Hepatocyte (in vitro differentiated cells): ENCODE measurements around the gene SLC7A9. TPM values are rescaled to one million over a fixed set of nuclear protein-coding genes. Genes with fewer than 3 reads are reported as not detected.

Experiments
- DNase-seq: peaks from one replicate; pipeline ENCODE4 v3.0.0-alpha.2; 2016; ENCODE audit warnings: low spot score
- H2AFZ ChIP-seq: fragments of 200-600 bp; sonication (generic); 2 replicates; pipeline ENCODE4 v1.6.0; 2016; ENCODE audit warnings: antibody characterized with exemption, mild to moderate bottlenecking
- H3K27ac ChIP-seq: fragments of 200-600 bp; sonication (generic); 2 replicates; pipeline ENCODE4 v1.5.1; 2016; ENCODE audit warnings: mild to moderate bottlenecking
- H3K27me3 ChIP-seq: fragments of 200-600 bp; sonication (generic); 2 replicates; pipeline ENCODE4 v1.6.1; 2016
- H3K36me3 ChIP-seq: fragments of 200-600 bp; sonication (generic); replicated peaks from 2 replicates; pipeline ENCODE4 v1.5.1; 2016; ENCODE audit warnings: low read depth; ENCODE audit not compliant: insufficient read depth
- H3K4me1 ChIP-seq: fragments of 200-600 bp; sonication (generic); 2 replicates; pipeline ENCODE4 v1.5.1; 2016; ENCODE audit warnings: mild to moderate bottlenecking, moderate library complexity; ENCODE audit not compliant: insufficient read depth
- H3K4me2 ChIP-seq: fragments of 200-600 bp; sonication (generic); 2 replicates; pipeline ENCODE4 v1.6.0; 2016
- H3K4me3 ChIP-seq: fragments of 200-600 bp; sonication (generic); 2 replicates; pipeline ENCODE4 v1.5.1; 2016; ENCODE audit warnings: mild to moderate bottlenecking
- H3K79me2 ChIP-seq: fragments of 200-600 bp; sonication (generic); 2 replicates; pipeline ENCODE4 v1.6.0; 2017; ENCODE audit warnings: mild to moderate bottlenecking
- H3K9me2 ChIP-seq: fragments of 200-600 bp; sonication (generic); replicated peaks from 2 replicates; pipeline ENCODE4 v1.6.0; 2017; ENCODE audit warnings: mild to moderate bottlenecking; ENCODE audit not compliant: insufficient read depth
- H3K9me3 ChIP-seq: fragments of 200-600 bp; sonication (generic); 2 replicates; pipeline ENCODE4 v1.5.1; 2016; ENCODE audit warnings: low read depth, mild to moderate bottlenecking
- H4K20me1 ChIP-seq: fragments of 200-600 bp; sonication (generic); 2 replicates; pipeline ENCODE4 v1.6.0; 2016; ENCODE audit warnings: mild to moderate bottlenecking; ENCODE audit not compliant: insufficient read depth, poor library complexity, severe bottlenecking
- CTCF ChIP-seq: fragments of 200-600 bp; sonication (generic); IDR thresholded peaks from 2 replicates; pipeline ENCODE4 v1.5.1; 2016; ENCODE audit warnings: antibody characterized with exemption, mild to moderate bottlenecking; ENCODE audit not compliant: poor library complexity
- EZH2 ChIP-seq: fragments of 200-600 bp; sonication (generic); IDR thresholded peaks from 2 replicates; pipeline ENCODE4 v1.6.1; 2016; ENCODE audit warnings: antibody characterized with exemption, mild to moderate bottlenecking, borderline replicate concordance
- EZH2phosphoT487 ChIP-seq: fragments of 200-600 bp; sonication (generic); IDR thresholded peaks from one replicate; pipeline ENCODE4 v1.6.1; 2018; ENCODE audit warnings: antibody characterized with exemption, mild to moderate bottlenecking, low read depth, moderate library complexity; ENCODE audit not compliant: unreplicated experiment, severe bottlenecking
- WGBS: methylation state at CpG from one replicate; pipeline ENCODE4 v1.1.6; 2016; ENCODE audit warnings: low lambda C conversion rate; ENCODE audit errors: missing lambda C conversion rate; 5-methylcytosine and 5-hydroxymethylcytosine counted together
- polyA plus RNA-seq: library from polyadenylated mRNA; unstranded; fragments of >200 nt; fragmentation: Nextera tagmentation; extraction: Ambion mirVana; gene quantifications from 2 replicates; pipeline ENCODE4 v1.2.1, GENCODE V29; 2016
- total RNA-seq: library from RNA; depleted of rRNA; stranded (reverse); fragments of >200 nt; gene quantifications from 2 replicates; pipeline ENCODE4 v1.2.3, GENCODE V29; 2014

Gene SLC7A9
- total and polyA plus RNA-seq, 2 experiments from 2014 or later, result 7.6 to 9.6 TPM

GRCh38 chr19:32828139-32828538 lies 41.4 kb downstream of the SLC7A9 start:
- no peaks in the 10 kb centered on the region for H4K20me1 ChIP-seq
- no peaks in the 10 kb centered on the region for H3K79me2 ChIP-seq
- no peaks in the 10 kb centered on the region for H3K36me3 ChIP-seq
- TF ChIP-seq EZH2phosphoT487 (no peak), CTCF (no peak), EZH2 (no peak)
- no peaks in the 10 kb centered on the region for H3K9me2 ChIP-seq
- H2AFZ ChIP-seq, result no peak overlapping the region
- no peaks in the 10 kb centered on the region for H3K27me3 ChIP-seq
- no peaks in the 10 kb centered on the region for H3K4me1 ChIP-seq
- H3K9me3 ChIP-seq, result no peaks in the 10 kb centered on the region
- H3K4me2 ChIP-seq, result no peak overlapping the region
- H3K4me3 ChIP-seq, result no peak overlapping the region
- no peak overlapping the region for H3K27ac ChIP-seq
- no peak for DNase-seq
- WGBS, result 88% methylated on average over 4 of the region's 4 CpGs

- 66% methylated on average over 21 of the region's 21 CpGs for whole genome bisulfite sequencing
- Histone ChIP-seq H4K20me1 (no peaks in the 10 kb centered on the region), H2AFZ (no peak overlapping the region), H3K27me3 (no peaks in the 10 kb centered on the region), H3K9me2 (no peaks in the 10 kb centered on the region), H3K4me2 (no peak overlapping the region), H3K36me3 (no peaks in the 10 kb centered on the region), H3K79me2 (no peaks in the 10 kb centered on the region), H3K4me1 (no peaks in the 10 kb centered on the region), H3K4me3 (no peak overlapping the region), H3K9me3 (no peaks in the 10 kb centered on the region), H3K27ac (no peak overlapping the region)
- TF ChIP-seq CTCF, result no peak
- TF ChIP-seq EZH2phosphoT487, result no peak
- TF ChIP-seq EZH2, result no peak
- DNase-seq, result no peak
Measured at GRCh38 chr19:32824916-32825608, 44.5 kb downstream of the SLC7A9 start.

GRCh38 chr19:32824191-32824751 lies 45.3 kb downstream of the SLC7A9 start:
- H3K4me3 ChIP-seq, result no peak overlapping the region
- H3K79me2 ChIP-seq, result no peaks in the 10 kb centered on the region
- no peak overlapping the region for H3K4me2 ChIP-seq
- no peak for DNase-seq
- no peak for TF ChIP-seq EZH2
- no peak for TF ChIP-seq EZH2phosphoT487
- TF ChIP-seq CTCF, result no peak
- H3K27ac ChIP-seq, result no peak overlapping the region
- H2AFZ ChIP-seq, result no peak overlapping the region
- H3K4me1 ChIP-seq, result no peaks in the 10 kb centered on the region
- no peaks in the 10 kb centered on the region for H3K9me3 ChIP-seq
- H3K36me3 ChIP-seq, result no peaks in the 10 kb centered on the region
- H3K27me3 ChIP-seq, result no peaks in the 10 kb centered on the region
- H3K9me2 ChIP-seq, result no peaks in the 10 kb centered on the region
- 57% methylated on average over 20 of the region's 20 CpGs for WGBS
- H4K20me1 ChIP-seq, result no peaks in the 10 kb centered on the region
